Panc1 (cell line): ENCODE results near the gene MT4. TPM values are rescaled to one million over a fixed set of nuclear protein-coding genes. Genes with fewer than 3 reads are reported as not detected.

Experiments
- ATAC-seq: fragments of 200-7000 bp; cut with Tn5 transposase; 2 replicates; pipeline ENCODE4 v1.9.1; 2020; ENCODE audit warnings: mild to moderate bottlenecking, moderate library complexity
- BruUV-seq: library from RNA; stranded (reverse); fragments of 400-500 nt; replicated peaks from 2 replicates; lab custom pipeline; 2021; lab: Mats Ljungman, UMichigan
- CTCF ChIA-PET: fragments of 300-600 bp; sonication (Branson Sonifier 250); formaldehyde crosslinking; loops from one replicate; lab custom pipeline; 2022; ENCODE audit warnings: antibody characterized with exemption; lab: Charles Lee
- POLR2A ChIA-PET: fragments of 300-600 bp; sonication (Branson Sonifier 250); formaldehyde crosslinking; loops from one replicate; lab custom pipeline; 2022; ENCODE audit warnings: antibody characterized with exemption; lab: Charles Lee
- DNase-seq: peaks from one replicate; pipeline ENCODE4 v3.0.0-alpha.2; 2010; ENCODE audit warnings: low read depth, low spot score
- H3K27ac ChIP-seq: 2 replicates; pipeline ENCODE4 v1.5.1; 2011; ENCODE audit warnings: mild to moderate bottlenecking, low read length, inconsistent platforms
- H3K27me3 ChIP-seq: fragments of 200-500 bp; sonication (Bioruptor generic); 2 replicates; pipeline ENCODE4 v1.6.0; 2014; ENCODE audit warnings: low read length, inconsistent platforms; ENCODE audit not compliant: control insufficient read depth, insufficient read depth
- H3K36me3 ChIP-seq: fragments of 200-500 bp; sonication (Bioruptor generic); 2 replicates; pipeline ENCODE4 v1.5.1; 2014; ENCODE audit warnings: inconsistent platforms, mild to moderate bottlenecking, low read length, moderate library complexity; ENCODE audit not compliant: control insufficient read depth, insufficient read depth
- H3K4me1 ChIP-seq: 2 replicates; pipeline ENCODE4 v1.5.1; 2011; ENCODE audit warnings: inconsistent platforms, mild to moderate bottlenecking, low read length, moderate library complexity; ENCODE audit not compliant: control insufficient read depth, insufficient read depth
- H3K4me3 ChIP-seq, 2 experiments: 2 replicates each; pipeline ENCODE4 v1.5.1; 2011 to 2012; ENCODE audit warnings: low read depth in 2 of 2, low read length in 2 of 2, mild to moderate bottlenecking in 2 of 2, inconsistent platforms in 1 of 2, moderate library complexity in 1 of 2
- H3K9me3 ChIP-seq: fragments of 200-500 bp; sonication (Bioruptor generic); 2 replicates; pipeline ENCODE4 v1.5.1; 2014; ENCODE audit warnings: low read depth, mild to moderate bottlenecking, inconsistent platforms, low read length, moderate library complexity; ENCODE audit not compliant: control insufficient read depth, insufficient read depth
- POLR2AphosphoS5 ChIP-seq: IDR thresholded peaks from 2 replicates; pipeline ENCODE4 v1.6.1; 2012; ENCODE audit warnings: mild to moderate bottlenecking, low read depth, low read length, moderate library complexity
- SIN3A ChIP-seq: IDR thresholded peaks from 2 replicates; pipeline ENCODE4 v1.6.1; 2012; ENCODE audit warnings: low read depth, mild to moderate bottlenecking, low read length, moderate library complexity, borderline replicate concordance; ENCODE audit not compliant: insufficient read depth
- TCF7L2 ChIP-seq: IDR thresholded peaks from 2 replicates; pipeline ENCODE4 v1.6.1; 2011; ENCODE audit warnings: mild to moderate bottlenecking, low read depth, low read length, inconsistent platforms
- in situ Hi-C: cut with HindIII; loops from 2 replicates; pipeline ENCODE4 v1.10.0; 2016; ENCODE audit warnings: low sequenced_read_pairs, low pct_unique_long_range_greater_than_20kb
- intact Hi-C: fragments of 100-400 bp; cut with micrococcal nuclease; formaldehyde crosslinking; loops from one replicate; pipeline ENCODE4 v1.10.0; 2022; ENCODE audit not compliant: unreplicated experiment
- total RNA-seq: library from RNA; stranded (reverse); gene quantifications from one replicate; pipeline ENCODE4 v1.2.1, GENCODE V29; 2021; ENCODE audit not compliant: unreplicated experiment
- TF ChIP-seq, protein P1 (sequence below), 2 experiments: IDR thresholded peaks; 2 replicates each; pipeline ENCODE4 v1.6.1; 2011 to 2012; ENCODE audit warnings: low read depth in 2 of 2, control low read depth in 1 of 2, low read length in 1 of 2, mild to moderate bottlenecking in 1 of 2, moderate library complexity in 1 of 2; ENCODE audit not compliant: insufficient read depth in 1 of 2
- TF ChIP-seq, protein P2 (sequence below): fragments of 450-650 bp; IDR thresholded peaks from 2 replicates; pipeline ENCODE4 v1.5.1; 2017; ENCODE audit warnings: mild to moderate bottlenecking

The MT4 gene
- total RNA-seq, 1 experiment from 2014 or later = not detected

DNA sequence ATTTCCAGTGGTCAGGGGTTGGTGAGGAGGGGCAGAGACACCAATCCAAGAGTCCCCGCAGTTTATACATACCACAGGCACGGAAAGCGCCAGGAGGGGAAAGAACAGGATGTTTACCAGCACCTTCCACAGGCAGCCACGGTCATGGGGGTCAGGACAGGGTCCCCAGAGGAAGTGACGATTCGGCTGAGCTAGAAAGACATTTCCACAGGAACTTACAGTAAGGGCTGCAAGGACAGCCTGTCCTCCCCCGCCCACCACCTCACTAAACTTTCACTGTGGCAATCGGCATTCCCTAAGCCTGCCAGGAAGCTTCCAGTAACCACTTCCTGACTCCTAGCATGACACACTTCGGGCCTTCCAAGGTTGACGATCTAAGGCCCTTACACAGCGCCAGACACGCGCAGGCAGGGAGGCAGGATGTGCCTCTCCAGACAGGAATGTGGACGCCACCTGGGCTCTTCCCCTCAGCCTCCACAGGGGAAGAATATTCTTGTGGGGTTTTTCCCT lies 42.3 kb downstream of the MT4 start:
- in situ Hi-C loops = no loop called here
- Histone ChIP-seq H3K27me3 (no peaks in the 10 kb centered on the region), H3K36me3 (peaks cover 3% of the 10 kb centered on the region; the same call in 1 of the 2 replicates), H3K4me1 (peaks cover 54% of the 10 kb centered on the region), H3K9me3 (no peaks in the 10 kb centered on the region), H3K4me3 (peak overlapping the region in 1 of 2 experiments; percentile 26; a peak in 2 of 4 replicates), H3K27ac (peak overlapping the region; percentile 95)
- CTCF ChIA-PET = no interaction called here
- TF ChIP-seq POLR2AphosphoS5 = no peak; the same call in none of the 2 replicates
- TF ChIP-seq, protein P1, sequence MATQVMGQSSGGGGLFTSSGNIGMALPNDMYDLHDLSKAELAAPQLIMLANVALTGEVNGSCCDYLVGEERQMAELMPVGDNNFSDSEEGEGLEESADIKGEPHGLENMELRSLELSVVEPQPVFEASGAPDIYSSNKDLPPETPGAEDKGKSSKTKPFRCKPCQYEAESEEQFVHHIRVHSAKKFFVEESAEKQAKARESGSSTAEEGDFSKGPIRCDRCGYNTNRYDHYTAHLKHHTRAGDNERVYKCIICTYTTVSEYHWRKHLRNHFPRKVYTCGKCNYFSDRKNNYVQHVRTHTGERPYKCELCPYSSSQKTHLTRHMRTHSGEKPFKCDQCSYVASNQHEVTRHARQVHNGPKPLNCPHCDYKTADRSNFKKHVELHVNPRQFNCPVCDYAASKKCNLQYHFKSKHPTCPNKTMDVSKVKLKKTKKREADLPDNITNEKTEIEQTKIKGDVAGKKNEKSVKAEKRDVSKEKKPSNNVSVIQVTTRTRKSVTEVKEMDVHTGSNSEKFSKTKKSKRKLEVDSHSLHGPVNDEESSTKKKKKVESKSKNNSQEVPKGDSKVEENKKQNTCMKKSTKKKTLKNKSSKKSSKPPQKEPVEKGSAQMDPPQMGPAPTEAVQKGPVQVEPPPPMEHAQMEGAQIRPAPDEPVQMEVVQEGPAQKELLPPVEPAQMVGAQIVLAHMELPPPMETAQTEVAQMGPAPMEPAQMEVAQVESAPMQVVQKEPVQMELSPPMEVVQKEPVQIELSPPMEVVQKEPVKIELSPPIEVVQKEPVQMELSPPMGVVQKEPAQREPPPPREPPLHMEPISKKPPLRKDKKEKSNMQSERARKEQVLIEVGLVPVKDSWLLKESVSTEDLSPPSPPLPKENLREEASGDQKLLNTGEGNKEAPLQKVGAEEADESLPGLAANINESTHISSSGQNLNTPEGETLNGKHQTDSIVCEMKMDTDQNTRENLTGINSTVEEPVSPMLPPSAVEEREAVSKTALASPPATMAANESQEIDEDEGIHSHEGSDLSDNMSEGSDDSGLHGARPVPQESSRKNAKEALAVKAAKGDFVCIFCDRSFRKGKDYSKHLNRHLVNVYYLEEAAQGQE (IDR thresholded peaks at IDR 0.05; ENCODE audit: insufficient read depth in 1 of 2, low read depth in 2 of 2, low read length in 1 of 2) = no peak
- DNase-seq (no peak), ATAC-seq (peak; percentile 33)
- POLR2A ChIA-PET = interaction anchor here (0.6 to 0.7 kb wide), 2 partner anchors 18 to 121 kb away, joined by 3 to 4 read pairs; partner anchors contain the start of gene MT1E
- BruUV-seq = no TSS peak
- intact Hi-C loops = loop anchor here (5.0 kb wide), 1 partner anchor 95 kb away; no protein-coding TSS in a partner anchor

- Histone ChIP-seq H3K9me3 (no peaks in the 10 kb centered on the region), H3K27me3 (no peaks in the 10 kb centered on the region), H3K4me1 (peaks cover 59% of the 10 kb centered on the region), H3K27ac (peak overlapping the region; percentile 95), H3K4me3 (peak overlapping the region; percentile 78 to 87), H3K36me3 (peaks cover 3% of the 10 kb centered on the region; the same call in 1 of the 2 replicates)
- TF ChIP-seq POLR2AphosphoS5 (no peak; the same call in 1 of the 2 replicates), TCF7L2 (no peak), SIN3A (no peak)
- TF ChIP-seq, protein P1 (IDR thresholded peaks at IDR 0.05; ENCODE audit: insufficient read depth in 1 of 2, low read depth in 2 of 2, low read length in 1 of 2) = no peak
- TF ChIP-seq, protein P2, sequence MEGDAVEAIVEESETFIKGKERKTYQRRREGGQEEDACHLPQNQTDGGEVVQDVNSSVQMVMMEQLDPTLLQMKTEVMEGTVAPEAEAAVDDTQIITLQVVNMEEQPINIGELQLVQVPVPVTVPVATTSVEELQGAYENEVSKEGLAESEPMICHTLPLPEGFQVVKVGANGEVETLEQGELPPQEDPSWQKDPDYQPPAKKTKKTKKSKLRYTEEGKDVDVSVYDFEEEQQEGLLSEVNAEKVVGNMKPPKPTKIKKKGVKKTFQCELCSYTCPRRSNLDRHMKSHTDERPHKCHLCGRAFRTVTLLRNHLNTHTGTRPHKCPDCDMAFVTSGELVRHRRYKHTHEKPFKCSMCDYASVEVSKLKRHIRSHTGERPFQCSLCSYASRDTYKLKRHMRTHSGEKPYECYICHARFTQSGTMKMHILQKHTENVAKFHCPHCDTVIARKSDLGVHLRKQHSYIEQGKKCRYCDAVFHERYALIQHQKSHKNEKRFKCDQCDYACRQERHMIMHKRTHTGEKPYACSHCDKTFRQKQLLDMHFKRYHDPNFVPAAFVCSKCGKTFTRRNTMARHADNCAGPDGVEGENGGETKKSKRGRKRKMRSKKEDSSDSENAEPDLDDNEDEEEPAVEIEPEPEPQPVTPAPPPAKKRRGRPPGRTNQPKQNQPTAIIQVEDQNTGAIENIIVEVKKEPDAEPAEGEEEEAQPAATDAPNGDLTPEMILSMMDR = no peak
- BruUV-seq = no TSS peak
- in situ Hi-C loops (no loop called here), intact Hi-C loops (loop anchor here (5.0 kb wide), 1 partner anchor 95 kb away; no protein-coding TSS in a partner anchor)
- POLR2A ChIA-PET = no interaction called here
- no peak for DNase-seq
- ATAC-seq = no peak
- CTCF ChIA-PET = no interaction called here
Measured at GRCh38 chr16:56607675-56608042, 42.8 kb downstream of the MT4 start.
